GM21447 (cell line): ENCODE results near the gene MAGI2.

ENCODE experiments used
- ATAC-seq: cut with Tn5 transposase; IDR thresholded peaks from one replicate; pipeline ENCODE4 v1.9.1; 2021; ENCODE audit not compliant: unreplicated experiment

The MAGI2 gene

GRCh38 chr7:78967046-78967445 is 486.4 kb downstream of the MAGI2 start:
- no peak for ATAC-seq

- no peak for ATAC-seq
These were observed 494.0 kb downstream of the MAGI2 start for GRCh38 chr7:78959477-78959876.

GRCh38 chr7:78955329-78955728 is 498.1 kb downstream of the MAGI2 start:
- no peak for ATAC-seq

GRCh38 chr7:78953726-78954363 is 499.6 kb downstream of the MAGI2 start:
- no peak for ATAC-seq

GRCh38 chr7:78953090-78953489 is 500.4 kb downstream of the MAGI2 start:
- ATAC-seq, result no peak

GRCh38 chr7:78939669-78940068 is 513.8 kb downstream of the MAGI2 start:
- no peak for ATAC-seq

- ATAC-seq, result no peak
These were observed 528.9 kb downstream of the MAGI2 start for GRCh38 chr7:78924581-78924980.

- ATAC-seq, result no peak
These were observed 540.7 kb downstream of the MAGI2 start for GRCh38 chr7:78912781-78913180.

GRCh38 chr7:78906735-78907134 is 546.7 kb downstream of the MAGI2 start:
- ATAC-seq, result no peak

GRCh38 chr7:78905436-78905835 is 548.0 kb downstream of the MAGI2 start:
- ATAC-seq, result no peak

- ATAC-seq, result no peak
These were observed 548.5 kb downstream of the MAGI2 start for GRCh38 chr7:78904983-78905382.

- ATAC-seq, result no peak
These were observed 551.9 kb downstream of the MAGI2 start for GRCh38 chr7:78901566-78901965.

- ATAC-seq, result no peak
These were observed 552.7 kb downstream of the MAGI2 start for GRCh38 chr7:78900806-78901205.

GRCh38 chr7:78895393-78895792 is 558.1 kb downstream of the MAGI2 start:
- no peak for ATAC-seq

- ATAC-seq, result no peak
These were observed 574.3 kb downstream of the MAGI2 start for GRCh38 chr7:78879206-78879605.

GRCh38 chr7:78873117-78873516 is 580.4 kb downstream of the MAGI2 start:
- ATAC-seq, result no peak

- no peak for ATAC-seq
These were observed 589.1 kb downstream of the MAGI2 start for GRCh38 chr7:78864339-78864738.

- ATAC-seq, result no peak
These were observed 590.2 kb downstream of the MAGI2 start for GRCh38 chr7:78863281-78863680.

GRCh38 chr7:78862411-78862900 is 591.0 kb downstream of the MAGI2 start:
- no peak for ATAC-seq

GRCh38 chr7:78852951-78853350 is 600.5 kb downstream of the MAGI2 start:
- no peak for ATAC-seq

GRCh38 chr7:78850093-78850740 is 603.2 kb downstream of the MAGI2 start:
- no peak for ATAC-seq

GRCh38 chr7:78845155-78845554 is 608.3 kb downstream of the MAGI2 start:
- ATAC-seq, result no peak

GRCh38 chr7:78842068-78842467 is 611.4 kb downstream of the MAGI2 start:
- ATAC-seq, result no peak
